HL-60 (cell line): ENCODE results near the gene NOXO1.

ENCODE experiments used
- DNase-seq, 2 experiments: peaks; one replicate each; pipeline ENCODE4 v3.0.0-alpha.2; 2010 to 2020; ENCODE audit warnings: low read depth in 1 of 2, low spot score in 1 of 2
- H3K27ac ChIP-seq: fragments of 250-450 bp; sonication (Bioruptor Pico); replicated peaks from 2 replicates; pipeline ENCODE4 v1.5.1; 2020; ENCODE audit warnings: mild to moderate bottlenecking, moderate library complexity
- H3K27me3 ChIP-seq: fragments of 250-450 bp; sonication (Bioruptor Pico); 2 replicates; pipeline ENCODE4 v1.5.1; 2021; ENCODE audit warnings: mild to moderate bottlenecking, moderate library complexity; ENCODE audit not compliant: insufficient read depth, poor library complexity, severe bottlenecking
- H3K4me3 ChIP-seq: replicated peaks from 2 replicates; pipeline ENCODE4 v1.5.1; 2011; ENCODE audit warnings: mild to moderate bottlenecking, control low read depth, low read length; ENCODE audit not compliant: insufficient read depth
- REST ChIP-seq: IDR thresholded peaks from 2 replicates; pipeline ENCODE4 v1.6.1; 2012; ENCODE audit warnings: low read depth; ENCODE audit not compliant: insufficient replicate concordance

NOXO1 gene

GRCh38 chr16:1929105-1929504 is 52.2 kb downstream of the NOXO1 start:
- DNase-seq = no peak
- Histone ChIP-seq H3K4me3 (peak overlapping the region; percentile 41), H3K27ac (peak overlapping the region; percentile 91), H3K27me3 (no peaks in the 10 kb centered on the region)
- no peak for TF ChIP-seq REST
